ENCODE results near the gene LY6G6C.

DNA sequence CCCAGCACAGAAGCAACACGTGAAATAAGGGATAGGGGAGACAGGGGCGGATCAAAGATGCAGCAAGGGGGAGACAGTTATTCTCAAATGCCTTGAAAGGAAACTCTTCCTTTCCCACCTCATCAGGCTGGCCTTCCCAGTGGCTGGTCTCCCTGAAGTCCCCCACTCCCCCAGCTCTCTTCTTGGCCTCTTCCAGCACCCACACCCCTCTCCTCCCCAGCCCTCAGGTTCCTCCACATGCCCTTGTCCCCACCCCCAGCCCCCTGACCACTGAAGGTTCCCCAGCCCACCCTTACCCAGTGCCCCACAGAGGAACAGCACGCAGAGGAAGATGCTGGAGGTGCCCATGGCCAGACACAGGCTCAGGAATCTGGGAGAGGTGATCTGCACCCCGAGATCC lies 8.1 kb downstream of the LY6G6C start:
- TF ChIP-seq, protein P1, sequence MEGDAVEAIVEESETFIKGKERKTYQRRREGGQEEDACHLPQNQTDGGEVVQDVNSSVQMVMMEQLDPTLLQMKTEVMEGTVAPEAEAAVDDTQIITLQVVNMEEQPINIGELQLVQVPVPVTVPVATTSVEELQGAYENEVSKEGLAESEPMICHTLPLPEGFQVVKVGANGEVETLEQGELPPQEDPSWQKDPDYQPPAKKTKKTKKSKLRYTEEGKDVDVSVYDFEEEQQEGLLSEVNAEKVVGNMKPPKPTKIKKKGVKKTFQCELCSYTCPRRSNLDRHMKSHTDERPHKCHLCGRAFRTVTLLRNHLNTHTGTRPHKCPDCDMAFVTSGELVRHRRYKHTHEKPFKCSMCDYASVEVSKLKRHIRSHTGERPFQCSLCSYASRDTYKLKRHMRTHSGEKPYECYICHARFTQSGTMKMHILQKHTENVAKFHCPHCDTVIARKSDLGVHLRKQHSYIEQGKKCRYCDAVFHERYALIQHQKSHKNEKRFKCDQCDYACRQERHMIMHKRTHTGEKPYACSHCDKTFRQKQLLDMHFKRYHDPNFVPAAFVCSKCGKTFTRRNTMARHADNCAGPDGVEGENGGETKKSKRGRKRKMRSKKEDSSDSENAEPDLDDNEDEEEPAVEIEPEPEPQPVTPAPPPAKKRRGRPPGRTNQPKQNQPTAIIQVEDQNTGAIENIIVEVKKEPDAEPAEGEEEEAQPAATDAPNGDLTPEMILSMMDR (IDR thresholded peaks at IDR 0.05; ENCODE audit: insufficient read depth, low read length): no peak
- TF ChIP-seq GABPA (IDR thresholded peaks at IDR 0.05; ENCODE audit: low read depth) (no peak), POLR2AphosphoS5 (IDR thresholded peaks at IDR 0.05; ENCODE audit: low read depth) (no peak), SPI1 (IDR thresholded peaks at IDR 0.05; ENCODE audit: borderline replicate concordance, low read depth) (no peak)
- TF ChIP-seq, protein P2, sequence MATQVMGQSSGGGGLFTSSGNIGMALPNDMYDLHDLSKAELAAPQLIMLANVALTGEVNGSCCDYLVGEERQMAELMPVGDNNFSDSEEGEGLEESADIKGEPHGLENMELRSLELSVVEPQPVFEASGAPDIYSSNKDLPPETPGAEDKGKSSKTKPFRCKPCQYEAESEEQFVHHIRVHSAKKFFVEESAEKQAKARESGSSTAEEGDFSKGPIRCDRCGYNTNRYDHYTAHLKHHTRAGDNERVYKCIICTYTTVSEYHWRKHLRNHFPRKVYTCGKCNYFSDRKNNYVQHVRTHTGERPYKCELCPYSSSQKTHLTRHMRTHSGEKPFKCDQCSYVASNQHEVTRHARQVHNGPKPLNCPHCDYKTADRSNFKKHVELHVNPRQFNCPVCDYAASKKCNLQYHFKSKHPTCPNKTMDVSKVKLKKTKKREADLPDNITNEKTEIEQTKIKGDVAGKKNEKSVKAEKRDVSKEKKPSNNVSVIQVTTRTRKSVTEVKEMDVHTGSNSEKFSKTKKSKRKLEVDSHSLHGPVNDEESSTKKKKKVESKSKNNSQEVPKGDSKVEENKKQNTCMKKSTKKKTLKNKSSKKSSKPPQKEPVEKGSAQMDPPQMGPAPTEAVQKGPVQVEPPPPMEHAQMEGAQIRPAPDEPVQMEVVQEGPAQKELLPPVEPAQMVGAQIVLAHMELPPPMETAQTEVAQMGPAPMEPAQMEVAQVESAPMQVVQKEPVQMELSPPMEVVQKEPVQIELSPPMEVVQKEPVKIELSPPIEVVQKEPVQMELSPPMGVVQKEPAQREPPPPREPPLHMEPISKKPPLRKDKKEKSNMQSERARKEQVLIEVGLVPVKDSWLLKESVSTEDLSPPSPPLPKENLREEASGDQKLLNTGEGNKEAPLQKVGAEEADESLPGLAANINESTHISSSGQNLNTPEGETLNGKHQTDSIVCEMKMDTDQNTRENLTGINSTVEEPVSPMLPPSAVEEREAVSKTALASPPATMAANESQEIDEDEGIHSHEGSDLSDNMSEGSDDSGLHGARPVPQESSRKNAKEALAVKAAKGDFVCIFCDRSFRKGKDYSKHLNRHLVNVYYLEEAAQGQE (IDR thresholded peaks at IDR 0.05; ENCODE audit: insufficient replicate concordance, low read depth): no peak
